ENCODE data around the gene CCER1. TPM values are rescaled to one million over a fixed set of nuclear protein-coding genes. Genes with fewer than 3 reads are reported as not detected.
"Not testable (repeated sequence)": the region's sequence is repeated elsewhere in the genome, so short reads cannot be mapped to it uniquely, and the experiment has no call there.

The CCER1 gene
- total RNA-seq, 1 experiment from 2014 or later = not detected

- ATAC-seq (no peak), DNase-seq (ENCODE audit: low read depth, low spot score) (no peak)
- CTCF ChIA-PET = no interaction called here
- in situ Hi-C loops (cut with HindIII; ENCODE audit: low pct_unique_long_range_greater_than_20kb, low sequenced_read_pairs) (no loop called here), intact Hi-C loops (cut with micrococcal nuclease; ENCODE audit: unreplicated experiment) (no loop called here)
- Histone ChIP-seq H3K9me3 (ENCODE audit: control insufficient read depth, insufficient read depth, low read depth, low read length) (no peaks in the 10 kb centered on the region), H3K4me3 (ENCODE audit: low read depth in 2 of 2, low read length in 2 of 2) (no peak overlapping the region), H3K4me1 (ENCODE audit: control insufficient read depth, insufficient read depth, low read length) (no peaks in the 10 kb centered on the region), H3K27me3 (ENCODE audit: control insufficient read depth, insufficient read depth, low read length) (no peaks in the 10 kb centered on the region), H3K36me3 (ENCODE audit: control insufficient read depth, insufficient read depth, low read length) (no peaks in the 10 kb centered on the region; the same call in 1 of the 2 replicates), H3K27ac (ENCODE audit: low read length) (no peak overlapping the region)
- BruUV-seq (replicated peaks) = no TSS peak
- POLR2A ChIA-PET = no interaction called here
- no peak for TF ChIP-seq CTCF (IDR thresholded peaks at IDR 0.05)
- no peak for TF ChIP-seq REST (IDR thresholded peaks at IDR 0.05; ENCODE audit: insufficient read depth in 1 of 2, low read depth in 2 of 2, low read length in 1 of 2)
- no peak for TF ChIP-seq TCF7L2 (IDR thresholded peaks at IDR 0.05; ENCODE audit: low read depth, low read length)
- no peak for TF ChIP-seq POLR2AphosphoS5 (IDR thresholded peaks at IDR 0.05; ENCODE audit: low read depth, low read length)
- no peak for TF ChIP-seq SIN3A (IDR thresholded peaks at IDR 0.05; ENCODE audit: borderline replicate concordance, insufficient read depth, low read depth, low read length)
These were observed 32.1 kb upstream of the CCER1 start for GRCh38 chr12:90987101-90987500.

- CTCF ChIA-PET; ATAC-seq; H3K27me3 ChIP-seq (ENCODE audit: control insufficient read depth, insufficient read depth, low read length); POLR2A ChIA-PET; H3K4me1 ChIP-seq (ENCODE audit: control insufficient read depth, insufficient read depth, low read length); H3K36me3 ChIP-seq (ENCODE audit: control insufficient read depth, insufficient read depth, low read length); BruUV-seq (replicated peaks); DNase-seq (ENCODE audit: low read depth, low spot score); in situ Hi-C loops (cut with HindIII; ENCODE audit: low pct_unique_long_range_greater_than_20kb, low sequenced_read_pairs); H3K4me3 ChIP-seq (ENCODE audit: low read depth in 2 of 2, low read length in 2 of 2); H3K27ac ChIP-seq (ENCODE audit: low read length); intact Hi-C loops (cut with micrococcal nuclease; ENCODE audit: unreplicated experiment); H3K9me3 ChIP-seq (ENCODE audit: control insufficient read depth, insufficient read depth, low read depth, low read length): not testable (repeated sequence)
These were observed 30.4 kb upstream of the CCER1 start for GRCh38 chr12:90985331-90985730.

GRCh38 chr12:90984114-90984513 lies 29.1 kb upstream of the CCER1 start:
- intact Hi-C loops (cut with micrococcal nuclease; ENCODE audit: unreplicated experiment) = no loop called here

More at GRCh38 chr12:90984114-90984513, 29.1 kb upstream of the CCER1 start:
- Histone ChIP-seq H3K9me3 (ENCODE audit: control insufficient read depth, insufficient read depth, low read depth, low read length) (no peaks in the 10 kb centered on the region), H3K4me3 (ENCODE audit: low read depth in 2 of 2, low read length in 2 of 2) (no peak overlapping the region), H3K4me1 (ENCODE audit: control insufficient read depth, insufficient read depth, low read length) (no peaks in the 10 kb centered on the region), H3K27me3 (ENCODE audit: control insufficient read depth, insufficient read depth, low read length) (no peaks in the 10 kb centered on the region), H3K36me3 (ENCODE audit: control insufficient read depth, insufficient read depth, low read length) (no peaks in the 10 kb centered on the region; the same call in 1 of the 2 replicates), H3K27ac (ENCODE audit: low read length) (no peak overlapping the region)
- ChIA-PET POLR2A (no interaction called here), CTCF (no interaction called here)
- DNase-seq (ENCODE audit: low read depth, low spot score) = no peak
- no TSS peak for BruUV-seq (replicated peaks)
- in situ Hi-C loops (cut with HindIII; ENCODE audit: low pct_unique_long_range_greater_than_20kb, low sequenced_read_pairs) = no loop called here
- ATAC-seq = no peak
- no peak for TF ChIP-seq POLR2AphosphoS5 (IDR thresholded peaks at IDR 0.05; ENCODE audit: low read depth, low read length)
- no peak for TF ChIP-seq SIN3A (IDR thresholded peaks at IDR 0.05; ENCODE audit: borderline replicate concordance, insufficient read depth, low read depth, low read length)
- no peak for TF ChIP-seq CTCF (IDR thresholded peaks at IDR 0.05)
- TF ChIP-seq REST (IDR thresholded peaks at IDR 0.05; ENCODE audit: insufficient read depth in 1 of 2, low read depth in 2 of 2, low read length in 1 of 2) = no peak
- TF ChIP-seq TCF7L2 (IDR thresholded peaks at IDR 0.05; ENCODE audit: low read depth, low read length) = no peak

Measured in Panc1 (cell line).